ENCODE measurements around the gene AKNA.

GRCh38 chr9:114344692-114345091 is 43.1 kb downstream of the AKNA start:
- TF ChIP-seq POLR2A (IDR thresholded peaks at IDR 0.05) = no peak
- no peak for TF ChIP-seq CTCF (IDR thresholded peaks at IDR 0.05)
